Endothelial cell of umbilical vein (primary cell): Measurements from ENCODE around the gene CRHR1. TPM values are rescaled to one million over a fixed set of nuclear protein-coding genes. Genes with fewer than 3 reads are reported as not detected.

Source experiments
- BruUV-seq: library from RNA; stranded (reverse); fragments of 400-500 nt; replicated peaks from 2 replicates; lab custom pipeline; 2021; lab: Mats Ljungman, UMichigan
- CTCF ChIA-PET: fragments of 300-600, 350-600 bp; sonication (Branson Sonifier 250); formaldehyde crosslinking; loops from one replicate; lab custom pipeline; 2021; ENCODE audit warnings: antibody characterized with exemption, inconsistent platforms; lab: Charles Lee
- POLR2A ChIA-PET: fragments of 300-600, 350-600 bp; sonication (Branson Sonifier 250); formaldehyde crosslinking; loops from one replicate; lab custom pipeline; 2021; ENCODE audit warnings: antibody characterized with exemption, inconsistent platforms; lab: Charles Lee
- DNase-seq: peaks from one replicate; pipeline ENCODE4 v3.0.0-alpha.2; 2011; ENCODE audit warnings: low read depth, low spot score
- FAIRE-seq: peaks from 2 replicates; lab custom pipeline; 2011; peaks lifted over from hg19 to GRCh38; lab: Jason Lieb, UNC
- H2AFZ ChIP-seq: 2 replicates; pipeline ENCODE4 v1.6.0; 2012; ENCODE audit warnings: low read depth, low read length, control low read depth, inconsistent platforms
- H3K27ac ChIP-seq: 2 replicates; pipeline ENCODE4 v1.5.1; 2011; ENCODE audit warnings: low read depth, mild to moderate bottlenecking, control low read depth, low read length, moderate library complexity; ENCODE audit not compliant: insufficient read depth
- H3K27me3 ChIP-seq, 2 experiments: 2 replicates each; pipeline versions ENCODE4 v1.6.0 to v1.6.1; 2011; ENCODE audit warnings: low read length in 2 of 2, mixed read lengths in 1 of 2; ENCODE audit not compliant: control insufficient read depth in 2 of 2, insufficient read depth in 2 of 2
- H3K36me3 ChIP-seq, 2 experiments: 2 replicates in 1 of 2; 3 replicates in 1 of 2; pipeline ENCODE4 v1.5.1; 2011; ENCODE audit warnings: low read length in 2 of 2, mild to moderate bottlenecking in 1 of 2, moderate library complexity in 1 of 2; ENCODE audit not compliant: control insufficient read depth in 2 of 2, insufficient read depth in 2 of 2; ENCODE audit errors: extremely low read depth in 1 of 2
- H3K4me1 ChIP-seq: 3 replicates; pipeline ENCODE4 v1.5.1; 2011; ENCODE audit warnings: mild to moderate bottlenecking, low read length; ENCODE audit not compliant: control insufficient read depth, insufficient read depth; ENCODE audit errors: extremely low read depth
- H3K4me2 ChIP-seq: 2 replicates; pipeline ENCODE4 v1.6.1; 2011; ENCODE audit warnings: low read length, control low read depth, mixed read lengths; ENCODE audit not compliant: insufficient read depth
- H3K4me3 ChIP-seq, 3 experiments: fragments of 200-600 bp in 1 of 3; sonication (generic), shearing (Covaris generic) in 1 of 3; replicated peaks in 1 of 3; 2 replicates each; pipeline ENCODE4 v1.5.1; 2011 to 2016; ENCODE audit warnings: control low read depth in 3 of 3, low read length in 3 of 3, mild to moderate bottlenecking in 2 of 3, inconsistent platforms in 1 of 3, low read depth in 1 of 3, moderate library complexity in 1 of 3; ENCODE audit not compliant: insufficient read depth in 1 of 3
- H3K79me2 ChIP-seq: 2 replicates; pipeline ENCODE4 v1.6.0; 2012; ENCODE audit warnings: low read length, inconsistent platforms; ENCODE audit not compliant: control insufficient read depth, insufficient read depth
- H3K9ac ChIP-seq: replicated peaks from 2 replicates; pipeline ENCODE3; 2011; ENCODE audit warnings: low read length, control low read depth; ENCODE audit not compliant: insufficient read depth; ENCODE audit errors: extremely low read depth
- H3K9me1 ChIP-seq: replicated peaks from 3 replicates; pipeline ENCODE4 v1.6.0; 2011; ENCODE audit warnings: mild to moderate bottlenecking, low read length; ENCODE audit not compliant: control insufficient read depth, insufficient read depth; ENCODE audit errors: extremely low read depth
- H3K9me3 ChIP-seq: replicated peaks from 2 replicates; pipeline ENCODE4 v1.5.1; 2012; ENCODE audit warnings: low read length, inconsistent platforms; ENCODE audit not compliant: control insufficient read depth, insufficient read depth
- H4K20me1 ChIP-seq: replicated peaks from 2 replicates; pipeline ENCODE3; 2011; ENCODE audit warnings: mild to moderate bottlenecking, low read length; ENCODE audit not compliant: control insufficient read depth, insufficient read depth; ENCODE audit errors: extremely low read depth
- EZH2 ChIP-seq: IDR thresholded peaks from 2 replicates; pipeline ENCODE4 v1.6.1; 2012; ENCODE audit warnings: borderline replicate concordance, low read depth, mild to moderate bottlenecking, moderate library complexity, low read length, inconsistent platforms; ENCODE audit not compliant: severe bottlenecking
- FOS ChIP-seq: IDR thresholded peaks from 2 replicates; pipeline ENCODE4 v1.6.1; 2011; ENCODE audit warnings: mild to moderate bottlenecking, low read length, moderate library complexity, borderline replicate concordance; ENCODE audit not compliant: insufficient read depth
- GATA2 ChIP-seq: IDR thresholded peaks from 2 replicates; pipeline ENCODE4 v1.7.0; 2011; ENCODE audit warnings: low read depth, mild to moderate bottlenecking, moderate library complexity, mixed read lengths, low read length; ENCODE audit not compliant: insufficient read length, insufficient read depth
- JUN ChIP-seq: IDR thresholded peaks from 2 replicates; pipeline ENCODE4 v1.6.1; 2011; ENCODE audit warnings: borderline replicate concordance, low read depth; ENCODE audit not compliant: insufficient read length, insufficient read depth
- MYC ChIP-seq: IDR thresholded peaks from one replicate; pipeline ENCODE4 v1.6.1; 2011; ENCODE audit warnings: mild to moderate bottlenecking, low read depth, low read length
- POLR2A ChIP-seq: IDR thresholded peaks from 2 replicates; pipeline ENCODE4 v1.6.1; 2012; ENCODE audit warnings: low read depth, mild to moderate bottlenecking, control low read depth, low read length
- POLR2AphosphoS5 ChIP-seq: IDR thresholded peaks from 2 replicates; pipeline ENCODE4 v1.6.1; 2012; ENCODE audit warnings: low read depth, mild to moderate bottlenecking, control low read depth, low read length, moderate library complexity; ENCODE audit not compliant: insufficient read depth
- dilution Hi-C: fragments of 300-500 bp; cut with MboI; formaldehyde crosslinking; loops from one replicate; pipeline ENCODE4 v1.15.0; 2019; ENCODE audit warnings: low sequenced_read_pairs; ENCODE audit not compliant: extremely low pct_ligation_motif_present
- intact Hi-C: fragments of 100-400 bp; cut with micrococcal nuclease; formaldehyde crosslinking; loops from one replicate; pipeline ENCODE4 v1.10.0; 2022
- polyA plus RNA-seq, 4 experiments: library from polyadenylated mRNA; depleted of rRNA in 3 of 4; stranded (reverse) in 3 of 4; unstranded in 1 of 4; fragments of >200 nt; gene quantifications; 2 replicates each; pipeline versions ENCODE4 v1.2.1 to v1.2.3, GENCODE V29; 2011 to 2012; ENCODE audit warnings: missing spikeins in 1 of 4
- total RNA-seq: library from RNA; stranded (reverse); gene quantifications from 2 replicates; pipeline ENCODE4 v1.2.3, GENCODE V29; 2021
- TF ChIP-seq, protein P1 (sequence below): IDR thresholded peaks from 2 replicates; pipeline ENCODE4 v1.6.1; 2011; ENCODE audit not compliant: insufficient read depth, insufficient read length
- TF ChIP-seq, protein P2 (sequence below), 2 donors: IDR thresholded peaks; 1 replicate in 1 of 2; 2 replicates in 1 of 2; pipeline ENCODE4 v1.5.1; 2011; ENCODE audit warnings: low read length in 2 of 2, mild to moderate bottlenecking in 2 of 2, moderate library complexity in 2 of 2, control low read depth in 1 of 2, inconsistent platforms in 1 of 2, low read depth in 1 of 2; ENCODE audit not compliant: insufficient read depth in 1 of 2; ENCODE audit errors: extremely low read depth in 1 of 2

Gene CRHR1
- total and polyA plus RNA-seq, 2 donors (not counting 3 experiments of a cell fraction or from before 2014, with no cell fraction given) = not detected

DNA sequence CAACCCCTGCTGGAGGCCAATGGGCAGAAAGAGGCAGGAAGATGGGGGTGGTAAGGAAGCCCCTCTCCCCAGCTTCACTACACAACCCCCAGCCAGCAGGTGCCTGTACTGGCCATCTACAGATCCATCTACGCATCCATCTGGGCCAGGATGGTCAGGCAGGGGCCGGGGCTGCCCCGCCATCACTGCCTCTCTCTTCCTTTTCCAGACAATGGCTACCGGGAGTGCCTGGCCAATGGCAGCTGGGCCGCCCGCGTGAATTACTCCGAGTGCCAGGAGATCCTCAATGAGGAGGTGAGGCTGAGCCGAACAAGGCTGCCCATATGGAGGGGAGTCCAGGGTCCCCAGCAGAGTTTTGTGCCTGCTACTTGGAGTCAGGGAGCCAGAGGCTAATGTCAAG lies 37.0 kb downstream of the CRHR1 start:
- Histone ChIP-seq H3K27ac (no peak overlapping the region), H3K36me3 (no peaks in the 10 kb centered on the region), H3K27me3 (no peaks in the 10 kb centered on the region), H3K4me3 (no peak overlapping the region), H3K79me2 (no peaks in the 10 kb centered on the region), H4K20me1 (no peaks in the 10 kb centered on the region), H3K4me1 (no peaks in the 10 kb centered on the region), H3K4me2 (no peak overlapping the region), H3K9me3 (no peaks in the 10 kb centered on the region), H3K9ac (no peak overlapping the region), H3K9me1 (no peaks in the 10 kb centered on the region), H2AFZ (no peak overlapping the region)
- no TSS peak for BruUV-seq
- TF ChIP-seq GATA2 (no peak), EZH2 (no peak), POLR2A (no peak), POLR2AphosphoS5 (no peak), MYC (no peak), FOS (no peak), JUN (no peak)
- TF ChIP-seq, protein P1, sequence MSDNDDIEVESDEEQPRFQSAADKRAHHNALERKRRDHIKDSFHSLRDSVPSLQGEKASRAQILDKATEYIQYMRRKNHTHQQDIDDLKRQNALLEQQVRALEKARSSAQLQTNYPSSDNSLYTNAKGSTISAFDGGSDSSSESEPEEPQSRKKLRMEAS = no peak
- TF ChIP-seq, protein P2, sequence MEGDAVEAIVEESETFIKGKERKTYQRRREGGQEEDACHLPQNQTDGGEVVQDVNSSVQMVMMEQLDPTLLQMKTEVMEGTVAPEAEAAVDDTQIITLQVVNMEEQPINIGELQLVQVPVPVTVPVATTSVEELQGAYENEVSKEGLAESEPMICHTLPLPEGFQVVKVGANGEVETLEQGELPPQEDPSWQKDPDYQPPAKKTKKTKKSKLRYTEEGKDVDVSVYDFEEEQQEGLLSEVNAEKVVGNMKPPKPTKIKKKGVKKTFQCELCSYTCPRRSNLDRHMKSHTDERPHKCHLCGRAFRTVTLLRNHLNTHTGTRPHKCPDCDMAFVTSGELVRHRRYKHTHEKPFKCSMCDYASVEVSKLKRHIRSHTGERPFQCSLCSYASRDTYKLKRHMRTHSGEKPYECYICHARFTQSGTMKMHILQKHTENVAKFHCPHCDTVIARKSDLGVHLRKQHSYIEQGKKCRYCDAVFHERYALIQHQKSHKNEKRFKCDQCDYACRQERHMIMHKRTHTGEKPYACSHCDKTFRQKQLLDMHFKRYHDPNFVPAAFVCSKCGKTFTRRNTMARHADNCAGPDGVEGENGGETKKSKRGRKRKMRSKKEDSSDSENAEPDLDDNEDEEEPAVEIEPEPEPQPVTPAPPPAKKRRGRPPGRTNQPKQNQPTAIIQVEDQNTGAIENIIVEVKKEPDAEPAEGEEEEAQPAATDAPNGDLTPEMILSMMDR (IDR thresholded peaks at IDR 0.05; ENCODE audit: extremely low read depth in 1 of 2, insufficient read depth in 1 of 2, low read depth in 1 of 2, low read length in 2 of 2) = no peak
- DNase-seq (no peak), FAIRE-seq (no peak)
- dilution Hi-C loops (no loop called here), intact Hi-C loops (no loop called here)
- ChIA-PET POLR2A (no interaction called here), CTCF (interaction anchor here (3.6 to 3.9 kb wide), 2 partner anchors 10 to 181 kb away, joined by 17 to 25 read pairs; no protein-coding TSS in a partner anchor)
